K562 (cell line): ENCODE results near the gene CPSF4. TPM values are rescaled to one million over a fixed set of nuclear protein-coding genes. Genes with fewer than 3 reads are reported as not detected.

Experiments used
- CREB1 ChIP-seq, 2 experiments: sonication (generic) in 1 of 2; formaldehyde crosslinking in 1 of 2; IDR thresholded peaks; 2 replicates each; pipeline versions ENCODE4 v1.6.1 to v1.8.0; 2012 to 2022; ENCODE audit warnings: inconsistent platforms in 1 of 2, mild to moderate bottlenecking in 1 of 2, missing genetic modification reagents in 1 of 2, moderate library complexity in 1 of 2
- EZH2 ChIP-seq: IDR thresholded peaks from 2 replicates; pipeline ENCODE4 v1.6.1; 2012; ENCODE audit warnings: low read depth, mild to moderate bottlenecking, inconsistent platforms, low read length, borderline replicate concordance
- FOS ChIP-seq: IDR thresholded peaks from 3 replicates; pipeline ENCODE4 v1.6.1; 2011; ENCODE audit not compliant: insufficient read length; ENCODE audit errors: extremely low read depth
- MTA3 ChIP-seq: fragments of 450-650 bp; formaldehyde crosslinking; IDR thresholded peaks from 2 replicates; pipeline ENCODE4 v1.6.1; 2017; ENCODE audit warnings: mild to moderate bottlenecking, borderline replicate concordance
- RBM25 ChIP-seq: fragments of 200-400 bp; formaldehyde crosslinking; IDR thresholded peaks from 2 replicates; pipeline ENCODE4 v1.6.1; 2018; ENCODE audit warnings: low read length, low read depth, moderate library complexity; ENCODE audit not compliant: severe bottlenecking
- SMC3 ChIP-seq: conservative IDR thresholded peaks from 2 replicates; pipeline ENCODE4 v1.6.1; 2011; ENCODE audit warnings: low read depth, low read length, improper control_type of control experiment; ENCODE audit not compliant: insufficient read depth
- TCF7L2 ChIP-seq: fragments of 150-350 bp; IDR thresholded peaks from 2 replicates; pipeline ENCODE4 v1.6.1; 2016; ENCODE audit warnings: low read depth, mild to moderate bottlenecking, low read length, moderate library complexity
- TGIF2 ChIP-seq: sonication (generic); formaldehyde crosslinking; IDR thresholded peaks from 2 replicates; pipeline ENCODE4 v1.8.1; 2022; ENCODE audit warnings: mild to moderate bottlenecking, missing genetic modification reagents, moderate library complexity
- THAP12 ChIP-seq: fragments of 250-450 bp; sonication (Bioruptor Pico); IDR thresholded peaks from 2 replicates; pipeline ENCODE4 v1.9.0; 2021; ENCODE audit warnings: mild to moderate bottlenecking, inconsistent platforms
- ZMIZ1 ChIP-seq, 2 experiments: fragments of 150-350 bp in 1 of 2; IDR thresholded peaks; 2 replicates each; pipeline ENCODE4 v1.6.1; 2012 to 2016; ENCODE audit warnings: low read depth in 2 of 2, low read length in 2 of 2, mild to moderate bottlenecking in 1 of 2, moderate library complexity in 1 of 2
- polyA plus RNA-seq, 8 experiments: library from polyadenylated mRNA; depleted of rRNA in 4 of 8; stranded (reverse) in 5 of 8; unstranded in 3 of 8; fragments of >200 nt; fragmentation: Nextera tagmentation in 2 of 8; fragmentation: Illumina TruSeq in 1 of 8; extraction: Ambion mirVana in 2 of 8; extraction: Trizol in 1 of 8; gene quantifications; 2 replicates each; pipeline versions ENCODE4 v1.2.1 to v1.2.3, GENCODE V29; 2011 to 2014; ENCODE audit warnings: inconsistent platforms in 1 of 8, missing spikeins in 1 of 8
- total RNA-seq, 7 experiments: library from RNA; depleted of rRNA in 6 of 7; stranded (reverse); fragments of >200 nt in 6 of 7; fragmentation: Illumina TruSeq in 2 of 7; extraction: Trizol in 2 of 7; gene quantifications; 2 replicates each; pipeline versions ENCODE4 v1.2.1 to v1.2.3, GENCODE V29; 2011 to 2021; ENCODE audit warnings: low replicate concordance in 1 of 7
- TF ChIP-seq, protein P1 (sequence below), 3 experiments: IDR thresholded peaks in 2 of 3; conservative IDR thresholded peaks in 1 of 3; 2 replicates each; pipeline ENCODE4 v1.5.1; 2011 to 2012; ENCODE audit warnings: low read length in 3 of 3, mild to moderate bottlenecking in 3 of 3, control low read depth in 2 of 3, improper control_type of control experiment in 1 of 3, inconsistent platforms in 1 of 3, low read depth in 1 of 3, mixed read lengths in 1 of 3, moderate library complexity in 1 of 3; ENCODE audit not compliant: insufficient read depth in 2 of 3
- TF ChIP-seq, protein P2 (sequence below): fragments of 450-650 bp; conservative IDR thresholded peaks from 2 replicates; pipeline ENCODE4 v1.6.1; 2016; ENCODE audit warnings: missing genetic modification characterization, low read depth, mild to moderate bottlenecking, control low read depth, missing compliant biosample characterization
- TF ChIP-seq, protein P3 (sequence below), 2 experiments: fragments of 450-650 bp in 1 of 2; IDR thresholded peaks; 2 replicates each; pipeline ENCODE4 v1.6.1; 2011 to 2017; ENCODE audit warnings: low read depth in 2 of 2, antibody characterized with exemption in 1 of 2, borderline replicate concordance in 1 of 2, low read length in 1 of 2, mild to moderate bottlenecking in 1 of 2, mixed read lengths in 1 of 2; ENCODE audit not compliant: control insufficient read depth in 1 of 2

The CPSF4 gene
- total and polyA plus RNA-seq, 9 of the 15 experiments (the other 6 are each of a cell fraction or from before 2014, with no cell fraction given), result 16.9 to 118 (median 71.7) TPM

- TF ChIP-seq, protein P1, sequence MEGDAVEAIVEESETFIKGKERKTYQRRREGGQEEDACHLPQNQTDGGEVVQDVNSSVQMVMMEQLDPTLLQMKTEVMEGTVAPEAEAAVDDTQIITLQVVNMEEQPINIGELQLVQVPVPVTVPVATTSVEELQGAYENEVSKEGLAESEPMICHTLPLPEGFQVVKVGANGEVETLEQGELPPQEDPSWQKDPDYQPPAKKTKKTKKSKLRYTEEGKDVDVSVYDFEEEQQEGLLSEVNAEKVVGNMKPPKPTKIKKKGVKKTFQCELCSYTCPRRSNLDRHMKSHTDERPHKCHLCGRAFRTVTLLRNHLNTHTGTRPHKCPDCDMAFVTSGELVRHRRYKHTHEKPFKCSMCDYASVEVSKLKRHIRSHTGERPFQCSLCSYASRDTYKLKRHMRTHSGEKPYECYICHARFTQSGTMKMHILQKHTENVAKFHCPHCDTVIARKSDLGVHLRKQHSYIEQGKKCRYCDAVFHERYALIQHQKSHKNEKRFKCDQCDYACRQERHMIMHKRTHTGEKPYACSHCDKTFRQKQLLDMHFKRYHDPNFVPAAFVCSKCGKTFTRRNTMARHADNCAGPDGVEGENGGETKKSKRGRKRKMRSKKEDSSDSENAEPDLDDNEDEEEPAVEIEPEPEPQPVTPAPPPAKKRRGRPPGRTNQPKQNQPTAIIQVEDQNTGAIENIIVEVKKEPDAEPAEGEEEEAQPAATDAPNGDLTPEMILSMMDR (IDR thresholded peaks at IDR 0.05 in 2 of 3, conservative IDR thresholded peaks at IDR 0.05 in 1 of 3; ENCODE audit: insufficient read depth in 2 of 3, low read depth in 1 of 3, low read length in 3 of 3), result peak; percentile 37 to 55 (median 45); a peak in 5 of 6 replicates
- TF ChIP-seq EZH2 (no peak), TCF7L2 (no peak), FOS (no peak), MTA3 (no peak), RBM25 (no peak), CREB1 (IDR thresholded peaks at IDR 0.05) (no peak), CREB1 (CRISPR knock-in tag; IDR thresholded peaks at IDR 0.05) (peak; percentile 35; the same call in 1 of the 2 replicates), THAP12 (CRISPR knock-in tag) (no peak), ZMIZ1 (IDR thresholded peaks at IDR 0.05; ENCODE audit: low read depth in 2 of 2, low read length in 2 of 2) (no peak), TGIF2 (CRISPR knock-in tag) (no peak), SMC3 (peak; percentile 34; the same call in 1 of the 2 replicates)
- TF ChIP-seq, protein P2, sequence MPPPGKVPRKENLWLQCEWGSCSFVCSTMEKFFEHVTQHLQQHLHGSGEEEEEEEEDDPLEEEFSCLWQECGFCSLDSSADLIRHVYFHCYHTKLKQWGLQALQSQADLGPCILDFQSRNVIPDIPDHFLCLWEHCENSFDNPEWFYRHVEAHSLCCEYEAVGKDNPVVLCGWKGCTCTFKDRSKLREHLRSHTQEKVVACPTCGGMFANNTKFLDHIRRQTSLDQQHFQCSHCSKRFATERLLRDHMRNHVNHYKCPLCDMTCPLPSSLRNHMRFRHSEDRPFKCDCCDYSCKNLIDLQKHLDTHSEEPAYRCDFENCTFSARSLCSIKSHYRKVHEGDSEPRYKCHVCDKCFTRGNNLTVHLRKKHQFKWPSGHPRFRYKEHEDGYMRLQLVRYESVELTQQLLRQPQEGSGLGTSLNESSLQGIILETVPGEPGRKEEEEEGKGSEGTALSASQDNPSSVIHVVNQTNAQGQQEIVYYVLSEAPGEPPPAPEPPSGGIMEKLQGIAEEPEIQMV (tag), result no peak
- TF ChIP-seq, protein P3, sequence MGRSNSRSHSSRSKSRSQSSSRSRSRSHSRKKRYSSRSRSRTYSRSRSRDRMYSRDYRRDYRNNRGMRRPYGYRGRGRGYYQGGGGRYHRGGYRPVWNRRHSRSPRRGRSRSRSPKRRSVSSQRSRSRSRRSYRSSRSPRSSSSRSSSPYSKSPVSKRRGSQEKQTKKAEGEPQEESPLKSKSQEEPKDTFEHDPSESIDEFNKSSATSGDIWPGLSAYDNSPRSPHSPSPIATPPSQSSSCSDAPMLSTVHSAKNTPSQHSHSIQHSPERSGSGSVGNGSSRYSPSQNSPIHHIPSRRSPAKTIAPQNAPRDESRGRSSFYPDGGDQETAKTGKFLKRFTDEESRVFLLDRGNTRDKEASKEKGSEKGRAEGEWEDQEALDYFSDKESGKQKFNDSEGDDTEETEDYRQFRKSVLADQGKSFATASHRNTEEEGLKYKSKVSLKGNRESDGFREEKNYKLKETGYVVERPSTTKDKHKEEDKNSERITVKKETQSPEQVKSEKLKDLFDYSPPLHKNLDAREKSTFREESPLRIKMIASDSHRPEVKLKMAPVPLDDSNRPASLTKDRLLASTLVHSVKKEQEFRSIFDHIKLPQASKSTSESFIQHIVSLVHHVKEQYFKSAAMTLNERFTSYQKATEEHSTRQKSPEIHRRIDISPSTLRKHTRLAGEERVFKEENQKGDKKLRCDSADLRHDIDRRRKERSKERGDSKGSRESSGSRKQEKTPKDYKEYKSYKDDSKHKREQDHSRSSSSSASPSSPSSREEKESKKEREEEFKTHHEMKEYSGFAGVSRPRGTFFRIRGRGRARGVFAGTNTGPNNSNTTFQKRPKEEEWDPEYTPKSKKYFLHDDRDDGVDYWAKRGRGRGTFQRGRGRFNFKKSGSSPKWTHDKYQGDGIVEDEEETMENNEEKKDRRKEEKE (IDR thresholded peaks at IDR 0.05; ENCODE audit: borderline replicate concordance in 1 of 2, control insufficient read depth in 1 of 2, low read depth in 2 of 2, low read length in 1 of 2), result no peak
Measured at GRCh38 chr7:99447943-99448342, 9.2 kb downstream of the CPSF4 start (continued).
